ENCODE measurements around the gene SNTA1. TPM values are rescaled to one million over a fixed set of nuclear protein-coding genes. Genes with fewer than 3 reads are reported as not detected.
"Not testable (repeated sequence)": the region's sequence is repeated elsewhere in the genome, so short reads cannot be mapped to it uniquely, and the experiment has no call there.

The SNTA1 gene
- total RNA-seq, 1 experiment from 2014 or later: 15.4 TPM

DNA sequence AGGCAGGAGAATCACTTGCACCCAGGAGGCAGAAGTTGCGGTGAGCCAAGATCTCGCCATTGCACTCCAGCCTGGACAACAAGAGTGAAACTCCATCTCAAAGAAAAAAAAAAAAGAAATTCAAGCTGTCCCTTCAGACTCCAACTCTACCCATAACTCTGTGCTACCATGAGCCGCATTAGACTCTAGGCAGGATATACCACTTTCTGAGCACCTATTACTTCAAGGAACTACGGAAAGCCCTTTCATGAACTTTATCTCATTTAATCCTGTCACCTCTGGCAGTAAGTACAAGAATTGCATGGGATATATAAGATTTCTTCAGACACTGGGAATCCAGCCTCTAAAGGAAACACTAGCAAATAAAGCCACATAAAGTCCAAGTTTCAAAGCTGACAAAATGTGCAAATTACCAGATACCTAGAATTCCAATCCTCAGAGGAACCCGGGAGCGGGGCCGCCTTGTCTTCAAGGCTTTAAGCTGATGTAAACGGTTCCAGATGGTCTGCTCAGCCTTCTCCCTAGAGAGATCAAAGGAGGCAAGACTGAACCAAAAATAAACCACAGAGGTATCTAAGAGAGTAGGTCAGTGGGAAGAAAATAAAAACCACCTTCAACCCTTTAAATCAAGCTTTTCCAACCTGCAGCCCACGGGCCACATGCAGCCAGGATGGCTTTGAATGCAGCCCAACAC, 51.7 kb downstream of the SNTA1 start:
- H3K27me3 Mint-ChIP-seq (ENCODE audit: insufficient read depth, unreplicated experiment): no peaks in the 10 kb centered on the region
- Histone ChIP-seq H3K4me1 (no peaks in the 10 kb centered on the region), H3K27me3 (replicated peaks; ENCODE audit: control insufficient read depth, insufficient read depth, low read length) (no peaks in the 10 kb centered on the region), H3K9me3 (no peaks in the 10 kb centered on the region), H3K4me3 (ENCODE audit: low read depth, low read length) (no peak overlapping the region), H3K36me3 (ENCODE audit: control insufficient read depth, insufficient read depth, low read length) (peaks cover 7% of the 10 kb centered on the region)
- H3K27ac Mint-ChIP-seq (ENCODE audit: unreplicated experiment): no peak overlapping the region
- H3K4me3 Mint-ChIP-seq (ENCODE audit: unreplicated experiment): no peak overlapping the region
- intact Hi-C loops (cut with micrococcal nuclease; ENCODE audit: unreplicated experiment): no loop called here
- H3K4me1 Mint-ChIP-seq (ENCODE audit: low read depth, unreplicated experiment): no peaks in the 10 kb centered on the region
- H3K36me3 Mint-ChIP-seq (ENCODE audit: insufficient read depth, unreplicated experiment): peaks cover 90% of the 10 kb centered on the region
- DNase-seq: peak in 1 of 2 experiments; percentile 38
- no TSS peak for BruUV-seq (replicated peaks)
- no peaks in the 10 kb centered on the region for H3K9me3 Mint-ChIP-seq (ENCODE audit: unreplicated experiment)
- ChIA-PET CTCF (interaction anchor here (1.6 kb wide), 1 partner anchor 10 kb away, joined by 4 read pairs; no protein-coding TSS in a partner anchor), POLR2A (no interaction called here)
- TF ChIP-seq, protein P1, sequence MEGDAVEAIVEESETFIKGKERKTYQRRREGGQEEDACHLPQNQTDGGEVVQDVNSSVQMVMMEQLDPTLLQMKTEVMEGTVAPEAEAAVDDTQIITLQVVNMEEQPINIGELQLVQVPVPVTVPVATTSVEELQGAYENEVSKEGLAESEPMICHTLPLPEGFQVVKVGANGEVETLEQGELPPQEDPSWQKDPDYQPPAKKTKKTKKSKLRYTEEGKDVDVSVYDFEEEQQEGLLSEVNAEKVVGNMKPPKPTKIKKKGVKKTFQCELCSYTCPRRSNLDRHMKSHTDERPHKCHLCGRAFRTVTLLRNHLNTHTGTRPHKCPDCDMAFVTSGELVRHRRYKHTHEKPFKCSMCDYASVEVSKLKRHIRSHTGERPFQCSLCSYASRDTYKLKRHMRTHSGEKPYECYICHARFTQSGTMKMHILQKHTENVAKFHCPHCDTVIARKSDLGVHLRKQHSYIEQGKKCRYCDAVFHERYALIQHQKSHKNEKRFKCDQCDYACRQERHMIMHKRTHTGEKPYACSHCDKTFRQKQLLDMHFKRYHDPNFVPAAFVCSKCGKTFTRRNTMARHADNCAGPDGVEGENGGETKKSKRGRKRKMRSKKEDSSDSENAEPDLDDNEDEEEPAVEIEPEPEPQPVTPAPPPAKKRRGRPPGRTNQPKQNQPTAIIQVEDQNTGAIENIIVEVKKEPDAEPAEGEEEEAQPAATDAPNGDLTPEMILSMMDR (IDR thresholded peaks at IDR 0.05; ENCODE audit: insufficient read depth in 1 of 2, low read depth in 1 of 2, low read length in 1 of 2, severe bottlenecking in 1 of 2, unreplicated experiment in 1 of 2): no peak

DNA sequence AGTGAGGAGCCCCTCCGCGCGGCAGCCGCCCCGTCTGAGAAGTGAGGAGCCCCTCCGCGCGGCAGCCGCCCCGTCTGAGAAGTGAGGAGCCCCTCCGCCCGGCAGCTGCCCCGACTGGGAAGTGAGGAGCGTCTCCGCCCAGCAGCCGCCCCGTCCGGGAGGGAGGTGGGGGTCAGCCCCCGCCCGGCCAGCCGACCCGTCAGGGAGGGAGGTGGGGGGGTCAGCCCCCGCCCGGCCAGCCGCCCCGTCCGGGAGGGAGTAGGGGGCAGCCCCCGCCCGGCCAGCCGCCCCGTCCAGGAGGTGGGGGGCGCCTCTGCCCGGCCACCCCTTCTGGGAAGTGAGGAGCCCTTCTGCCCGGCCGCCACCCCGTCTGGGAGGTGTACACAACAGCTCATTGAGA, 54.2 kb downstream of the SNTA1 start:
- H3K27me3 ChIP-seq (replicated peaks; ENCODE audit: control insufficient read depth, insufficient read depth, low read length); H3K4me1 ChIP-seq; DNase-seq; H3K4me1 Mint-ChIP-seq (ENCODE audit: low read depth, unreplicated experiment); BruUV-seq (replicated peaks); H3K27ac Mint-ChIP-seq (ENCODE audit: unreplicated experiment); POLR2A ChIA-PET; H3K9me3 Mint-ChIP-seq (ENCODE audit: unreplicated experiment); H3K27me3 Mint-ChIP-seq (ENCODE audit: insufficient read depth, unreplicated experiment); CTCF ChIA-PET; H3K4me3 ChIP-seq (ENCODE audit: low read depth, low read length); intact Hi-C loops (cut with micrococcal nuclease; ENCODE audit: unreplicated experiment); H3K4me3 Mint-ChIP-seq (ENCODE audit: unreplicated experiment); H3K36me3 ChIP-seq (ENCODE audit: control insufficient read depth, insufficient read depth, low read length); H3K9me3 ChIP-seq: not testable (repeated sequence)
- H3K36me3 Mint-ChIP-seq (ENCODE audit: insufficient read depth, unreplicated experiment): peaks cover 87% of the 10 kb centered on the region

DNA sequence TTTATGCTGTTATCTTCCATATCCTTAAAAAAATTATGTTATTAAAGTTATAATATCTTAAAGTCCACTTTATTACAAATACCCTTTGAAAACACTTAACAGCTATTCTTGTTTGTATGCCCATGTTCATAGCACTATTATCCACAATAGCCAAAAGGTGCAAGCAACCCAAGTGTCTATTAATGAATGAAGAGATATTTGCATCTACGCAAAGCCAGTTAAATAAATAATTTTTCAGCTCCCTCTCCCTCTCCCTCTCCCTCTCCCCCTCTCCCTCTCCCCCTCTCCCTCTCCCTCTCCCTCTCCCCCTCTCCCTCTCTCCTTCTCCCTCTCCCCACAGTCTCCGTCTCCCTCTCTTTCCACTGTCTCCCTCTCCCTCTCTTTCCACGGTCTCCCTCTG, 55.3 kb downstream of the SNTA1 start:
- TF ChIP-seq, protein P1 (IDR thresholded peaks at IDR 0.05; ENCODE audit: insufficient read depth in 1 of 2, low read depth in 1 of 2, low read length in 1 of 2, severe bottlenecking in 1 of 2, unreplicated experiment in 1 of 2): no peak
- DNase-seq: no peak
- peaks cover 85% of the 10 kb centered on the region for H3K36me3 Mint-ChIP-seq (ENCODE audit: insufficient read depth, unreplicated experiment)
- no peak overlapping the region for H3K27ac Mint-ChIP-seq (ENCODE audit: unreplicated experiment)
- POLR2A ChIA-PET: no interaction called here
- CTCF ChIA-PET: no interaction called here
- H3K9me3 ChIP-seq: no peaks in the 10 kb centered on the region
- H3K36me3 ChIP-seq (ENCODE audit: control insufficient read depth, insufficient read depth, low read length): peaks cover 6% of the 10 kb centered on the region
- H3K4me3 ChIP-seq (ENCODE audit: low read depth, low read length): no peak overlapping the region
- no peaks in the 10 kb centered on the region for H3K4me1 ChIP-seq
- no peaks in the 10 kb centered on the region for H3K27me3 Mint-ChIP-seq (ENCODE audit: insufficient read depth, unreplicated experiment)
- H3K27me3 ChIP-seq (replicated peaks; ENCODE audit: control insufficient read depth, insufficient read depth, low read length): no peaks in the 10 kb centered on the region
- BruUV-seq (replicated peaks): no TSS peak
- H3K4me3 Mint-ChIP-seq (ENCODE audit: unreplicated experiment): no peak overlapping the region
- no peaks in the 10 kb centered on the region for H3K4me1 Mint-ChIP-seq (ENCODE audit: low read depth, unreplicated experiment)
- no peaks in the 10 kb centered on the region for H3K9me3 Mint-ChIP-seq (ENCODE audit: unreplicated experiment)
- intact Hi-C loops (cut with micrococcal nuclease; ENCODE audit: unreplicated experiment): no loop called here
